WTC11 (cell line): ENCODE measurements around the gene SIM2. TPM values are rescaled to one million over a fixed set of nuclear protein-coding genes. Genes with fewer than 3 reads are reported as not detected.
"Not testable (repeated sequence)": the region's sequence is repeated elsewhere in the genome, so short reads cannot be mapped to it uniquely, and the experiment has no call there.

Experiments used
- ATAC-seq: fragments of 200-7000 bp; cut with Tn5 transposase; 2 replicates; pipeline ENCODE4 v1.10.0; 2021; ENCODE audit warnings: mild to moderate bottlenecking, moderate library complexity
- CTCF ChIA-PET: fragments of 300-600 bp; sonication (Branson Sonifier 250); formaldehyde crosslinking; loops from one replicate; lab custom pipeline; 2021; ENCODE audit warnings: antibody characterized with exemption; lab: Charles Lee
- POLR2A ChIA-PET: fragments of 350-600 bp; sonication (Branson Sonifier 250); formaldehyde crosslinking; loops from one replicate; lab custom pipeline; 2021; ENCODE audit warnings: antibody characterized with exemption; lab: Charles Lee
- DNase-seq: peaks from one replicate; pipeline ENCODE4 v3.0.0; 2021; ENCODE audit warnings: low spot score
- H3K27ac Mint-ChIP-seq: 2 replicates; pipeline ENCODE4 v1.8.0; 2021; ENCODE audit warnings: mixed read lengths
- H3K27me3 Mint-ChIP-seq: 2 replicates; pipeline ENCODE4 v1.8.0; 2021; ENCODE audit warnings: low read depth, mild to moderate bottlenecking, moderate library complexity, mixed read lengths
- H3K36me3 Mint-ChIP-seq: 2 replicates; pipeline ENCODE4 v1.8.0; 2021; ENCODE audit warnings: mixed read lengths
- H3K4me1 Mint-ChIP-seq: 2 replicates; pipeline ENCODE4 v1.8.0; 2022; ENCODE audit warnings: mixed read lengths
- H3K4me3 Mint-ChIP-seq: 2 replicates; pipeline ENCODE4 v1.8.0; 2021; ENCODE audit warnings: mild to moderate bottlenecking, moderate library complexity, mixed read lengths
- H3K9me3 Mint-ChIP-seq: 2 replicates; pipeline ENCODE4 v1.8.0; 2021; ENCODE audit warnings: mixed read lengths
- AFF4 ChIP-seq: sonication (generic); formaldehyde crosslinking; IDR thresholded peaks from 2 replicates; pipeline ENCODE4 v1.8.1; 2023; ENCODE audit warnings: mild to moderate bottlenecking, missing genetic modification reagents, borderline replicate concordance
- CDX4 ChIP-seq: fragments of 250-450 bp; sonication (Bioruptor Pico); IDR thresholded peaks from 2 replicates; pipeline ENCODE4 v1.9.0; 2021; ENCODE audit warnings: moderate library complexity, mild to moderate bottlenecking, inconsistent platforms, borderline replicate concordance
- CREB1 ChIP-seq: sonication (generic); formaldehyde crosslinking; IDR thresholded peaks from 2 replicates; pipeline ENCODE4 v1.8.0; 2023; ENCODE audit warnings: mild to moderate bottlenecking, missing genetic modification reagents
- ELF4 ChIP-seq: sonication (generic); formaldehyde crosslinking; IDR thresholded peaks from 2 replicates; pipeline ENCODE4 v1.8.1; 2022; ENCODE audit warnings: low read depth, mild to moderate bottlenecking, moderate library complexity, missing genetic modification reagents
- FOXK1 ChIP-seq: sonication (generic); formaldehyde crosslinking; IDR thresholded peaks from 2 replicates; pipeline ENCODE4 v1.8.0; 2022; ENCODE audit warnings: mild to moderate bottlenecking, moderate library complexity, missing genetic modification reagents
- GTF2I ChIP-seq: fragments of 250-450 bp; sonication (Bioruptor Pico); conservative IDR thresholded peaks from 2 replicates; pipeline ENCODE4 v1.4.0; 2021; ENCODE audit warnings: mild to moderate bottlenecking
- NFE2L1 ChIP-seq: sonication (generic); formaldehyde crosslinking; IDR thresholded peaks from 2 replicates; pipeline ENCODE4 v1.8.1; 2023; ENCODE audit warnings: missing genetic modification reagents
- OVOL2 ChIP-seq: fragments of 250-450 bp; sonication (Bioruptor Pico); IDR thresholded peaks from 2 replicates; pipeline ENCODE4 v1.9.0; 2021; ENCODE audit warnings: mild to moderate bottlenecking, borderline replicate concordance
- PRDM15 ChIP-seq: sonication (generic); formaldehyde crosslinking; IDR thresholded peaks from 2 replicates; pipeline ENCODE4 v1.8.0; 2022; ENCODE audit warnings: missing genetic modification reagents
- USF1 ChIP-seq: sonication (generic); formaldehyde crosslinking; IDR thresholded peaks from 2 replicates; pipeline ENCODE4 v1.8.0; 2022; ENCODE audit warnings: mild to moderate bottlenecking, missing genetic modification reagents
- ZNF219 ChIP-seq: sonication (generic); formaldehyde crosslinking; IDR thresholded peaks from 2 replicates; pipeline ENCODE4 v1.8.0; 2023; ENCODE audit warnings: missing genetic modification reagents, mild to moderate bottlenecking, borderline replicate concordance
- total RNA-seq: library from RNA; stranded (reverse); gene quantifications from 3 replicates; pipeline ENCODE4 v1.2.3, GENCODE V29; 2021
- TF ChIP-seq, protein P1 (sequence below): sonication (generic); formaldehyde crosslinking; IDR thresholded peaks from 2 replicates; pipeline ENCODE4 v1.8.1; 2023; ENCODE audit warnings: mild to moderate bottlenecking, missing genetic modification reagents, moderate library complexity
- TF ChIP-seq, protein P2 (sequence below): sonication (generic); formaldehyde crosslinking; IDR thresholded peaks from 2 replicates; pipeline ENCODE4 v1.8.0; 2023; ENCODE audit warnings: missing genetic modification reagents, mild to moderate bottlenecking, borderline replicate concordance
- TF ChIP-seq, protein P3 (sequence below): sonication (generic); formaldehyde crosslinking; conservative IDR thresholded peaks from 2 replicates; pipeline ENCODE4 v1.8.1; 2023; ENCODE audit warnings: mild to moderate bottlenecking, low read depth, missing genetic modification reagents, moderate library complexity

SIM2 gene
- total RNA-seq, 1 experiment from 2014 or later = 0.17 TPM

- TF ChIP-seq PRDM15 = no peak
- no peak for TF ChIP-seq AFF4 (CRISPR knock-in tag)
- TF ChIP-seq, protein P1, sequence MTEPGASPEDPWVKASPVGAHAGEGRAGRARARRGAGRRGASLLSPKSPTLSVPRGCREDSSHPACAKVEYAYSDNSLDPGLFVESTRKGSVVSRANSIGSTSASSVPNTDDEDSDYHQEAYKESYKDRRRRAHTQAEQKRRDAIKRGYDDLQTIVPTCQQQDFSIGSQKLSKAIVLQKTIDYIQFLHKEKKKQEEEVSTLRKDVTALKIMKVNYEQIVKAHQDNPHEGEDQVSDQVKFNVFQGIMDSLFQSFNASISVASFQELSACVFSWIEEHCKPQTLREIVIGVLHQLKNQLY = no peak
- TF ChIP-seq OVOL2 (CRISPR knock-in tag) = no peak
- TF ChIP-seq, protein P2, sequence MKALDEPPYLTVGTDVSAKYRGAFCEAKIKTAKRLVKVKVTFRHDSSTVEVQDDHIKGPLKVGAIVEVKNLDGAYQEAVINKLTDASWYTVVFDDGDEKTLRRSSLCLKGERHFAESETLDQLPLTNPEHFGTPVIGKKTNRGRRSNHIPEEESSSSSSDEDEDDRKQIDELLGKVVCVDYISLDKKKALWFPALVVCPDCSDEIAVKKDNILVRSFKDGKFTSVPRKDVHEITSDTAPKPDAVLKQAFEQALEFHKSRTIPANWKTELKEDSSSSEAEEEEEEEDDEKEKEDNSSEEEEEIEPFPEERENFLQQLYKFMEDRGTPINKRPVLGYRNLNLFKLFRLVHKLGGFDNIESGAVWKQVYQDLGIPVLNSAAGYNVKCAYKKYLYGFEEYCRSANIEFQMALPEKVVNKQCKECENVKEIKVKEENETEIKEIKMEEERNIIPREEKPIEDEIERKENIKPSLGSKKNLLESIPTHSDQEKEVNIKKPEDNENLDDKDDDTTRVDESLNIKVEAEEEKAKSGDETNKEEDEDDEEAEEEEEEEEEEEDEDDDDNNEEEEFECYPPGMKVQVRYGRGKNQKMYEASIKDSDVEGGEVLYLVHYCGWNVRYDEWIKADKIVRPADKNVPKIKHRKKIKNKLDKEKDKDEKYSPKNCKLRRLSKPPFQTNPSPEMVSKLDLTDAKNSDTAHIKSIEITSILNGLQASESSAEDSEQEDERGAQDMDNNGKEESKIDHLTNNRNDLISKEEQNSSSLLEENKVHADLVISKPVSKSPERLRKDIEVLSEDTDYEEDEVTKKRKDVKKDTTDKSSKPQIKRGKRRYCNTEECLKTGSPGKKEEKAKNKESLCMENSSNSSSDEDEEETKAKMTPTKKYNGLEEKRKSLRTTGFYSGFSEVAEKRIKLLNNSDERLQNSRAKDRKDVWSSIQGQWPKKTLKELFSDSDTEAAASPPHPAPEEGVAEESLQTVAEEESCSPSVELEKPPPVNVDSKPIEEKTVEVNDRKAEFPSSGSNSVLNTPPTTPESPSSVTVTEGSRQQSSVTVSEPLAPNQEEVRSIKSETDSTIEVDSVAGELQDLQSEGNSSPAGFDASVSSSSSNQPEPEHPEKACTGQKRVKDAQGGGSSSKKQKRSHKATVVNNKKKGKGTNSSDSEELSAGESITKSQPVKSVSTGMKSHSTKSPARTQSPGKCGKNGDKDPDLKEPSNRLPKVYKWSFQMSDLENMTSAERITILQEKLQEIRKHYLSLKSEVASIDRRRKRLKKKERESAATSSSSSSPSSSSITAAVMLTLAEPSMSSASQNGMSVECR (CRISPR knock-in tag) = no peak
- TF ChIP-seq GTF2I (CRISPR knock-in tag) = no peak
These were observed 27.1 kb upstream of the SIM2 start (continued) for GRCh38 chr21:36671836-36672235.

GRCh38 chr21:36672296-36672695, 26.6 kb upstream of the SIM2 start:
- H3K9me3 Mint-ChIP-seq, H3K4me3 Mint-ChIP-seq, POLR2A ChIA-PET, H3K27ac Mint-ChIP-seq, H3K36me3 Mint-ChIP-seq, DNase-seq, ATAC-seq: not testable (repeated sequence)
- H3K4me1 Mint-ChIP-seq = peaks cover 14% of the 10 kb centered on the region
- CTCF ChIA-PET = interaction anchor here (0.7 kb wide), 1 partner anchor 9 kb away, joined by 3 read pairs; no protein-coding TSS in a partner anchor
- H3K27me3 Mint-ChIP-seq = peaks cover 48% of the 10 kb centered on the region

DNA sequence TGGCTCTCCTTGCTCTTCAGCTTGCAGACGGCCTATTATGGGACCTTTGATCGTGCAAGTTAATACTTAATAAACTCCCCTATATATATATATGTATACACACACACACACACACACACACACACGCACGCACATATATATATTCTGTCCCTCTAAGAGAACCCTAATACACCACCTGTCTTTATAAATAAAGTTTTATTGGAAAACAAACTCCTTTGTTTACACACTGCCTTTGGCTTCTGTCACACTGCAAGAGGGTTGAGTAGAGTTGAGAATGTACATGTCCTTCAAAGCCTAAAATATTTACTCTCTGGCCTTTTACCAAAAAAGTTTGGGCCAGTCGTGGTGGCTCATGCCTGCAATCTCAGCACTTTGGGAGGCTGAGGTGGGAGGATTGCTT, 26.2 kb upstream of the SIM2 start:
- POLR2A ChIA-PET = no interaction called here
- Mint-ChIP-seq H3K4me3 (no peak overlapping the region), H3K4me1 (peaks cover 14% of the 10 kb centered on the region), H3K27ac (no peak overlapping the region), H3K36me3 (no peaks in the 10 kb centered on the region), H3K27me3 (peaks cover 52% of the 10 kb centered on the region), H3K9me3 (no peaks in the 10 kb centered on the region)
- no peak for ATAC-seq
- DNase-seq = no peak
- CTCF ChIA-PET = interaction anchor here (0.7 kb wide), 1 partner anchor 9 kb away, joined by 3 read pairs; no protein-coding TSS in a partner anchor
- TF ChIP-seq ELF4 (CRISPR knock-in tag) = no peak
- no peak for TF ChIP-seq FOXK1 (CRISPR knock-in tag)
- TF ChIP-seq NFE2L1 = no peak
- no peak for TF ChIP-seq ZNF219 (CRISPR knock-in tag)
- TF ChIP-seq, protein P3, sequence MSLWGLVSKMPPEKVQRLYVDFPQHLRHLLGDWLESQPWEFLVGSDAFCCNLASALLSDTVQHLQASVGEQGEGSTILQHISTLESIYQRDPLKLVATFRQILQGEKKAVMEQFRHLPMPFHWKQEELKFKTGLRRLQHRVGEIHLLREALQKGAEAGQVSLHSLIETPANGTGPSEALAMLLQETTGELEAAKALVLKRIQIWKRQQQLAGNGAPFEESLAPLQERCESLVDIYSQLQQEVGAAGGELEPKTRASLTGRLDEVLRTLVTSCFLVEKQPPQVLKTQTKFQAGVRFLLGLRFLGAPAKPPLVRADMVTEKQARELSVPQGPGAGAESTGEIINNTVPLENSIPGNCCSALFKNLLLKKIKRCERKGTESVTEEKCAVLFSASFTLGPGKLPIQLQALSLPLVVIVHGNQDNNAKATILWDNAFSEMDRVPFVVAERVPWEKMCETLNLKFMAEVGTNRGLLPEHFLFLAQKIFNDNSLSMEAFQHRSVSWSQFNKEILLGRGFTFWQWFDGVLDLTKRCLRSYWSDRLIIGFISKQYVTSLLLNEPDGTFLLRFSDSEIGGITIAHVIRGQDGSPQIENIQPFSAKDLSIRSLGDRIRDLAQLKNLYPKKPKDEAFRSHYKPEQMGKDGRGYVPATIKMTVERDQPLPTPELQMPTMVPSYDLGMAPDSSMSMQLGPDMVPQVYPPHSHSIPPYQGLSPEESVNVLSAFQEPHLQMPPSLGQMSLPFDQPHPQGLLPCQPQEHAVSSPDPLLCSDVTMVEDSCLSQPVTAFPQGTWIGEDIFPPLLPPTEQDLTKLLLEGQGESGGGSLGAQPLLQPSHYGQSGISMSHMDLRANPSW (CRISPR knock-in tag) = no peak
- TF ChIP-seq OVOL2 (CRISPR knock-in tag) = no peak
- no peak for TF ChIP-seq CDX4 (CRISPR knock-in tag)
- no peak for TF ChIP-seq CREB1 (CRISPR knock-in tag)
- no peak for TF ChIP-seq USF1 (CRISPR knock-in tag)
